ENCODE data around the gene ZBTB38.

The ZBTB38 gene

GRCh38 chr3:141401573-141402475 lies 33.5 kb downstream of the ZBTB38 start:
- TF ChIP-seq, protein P1, sequence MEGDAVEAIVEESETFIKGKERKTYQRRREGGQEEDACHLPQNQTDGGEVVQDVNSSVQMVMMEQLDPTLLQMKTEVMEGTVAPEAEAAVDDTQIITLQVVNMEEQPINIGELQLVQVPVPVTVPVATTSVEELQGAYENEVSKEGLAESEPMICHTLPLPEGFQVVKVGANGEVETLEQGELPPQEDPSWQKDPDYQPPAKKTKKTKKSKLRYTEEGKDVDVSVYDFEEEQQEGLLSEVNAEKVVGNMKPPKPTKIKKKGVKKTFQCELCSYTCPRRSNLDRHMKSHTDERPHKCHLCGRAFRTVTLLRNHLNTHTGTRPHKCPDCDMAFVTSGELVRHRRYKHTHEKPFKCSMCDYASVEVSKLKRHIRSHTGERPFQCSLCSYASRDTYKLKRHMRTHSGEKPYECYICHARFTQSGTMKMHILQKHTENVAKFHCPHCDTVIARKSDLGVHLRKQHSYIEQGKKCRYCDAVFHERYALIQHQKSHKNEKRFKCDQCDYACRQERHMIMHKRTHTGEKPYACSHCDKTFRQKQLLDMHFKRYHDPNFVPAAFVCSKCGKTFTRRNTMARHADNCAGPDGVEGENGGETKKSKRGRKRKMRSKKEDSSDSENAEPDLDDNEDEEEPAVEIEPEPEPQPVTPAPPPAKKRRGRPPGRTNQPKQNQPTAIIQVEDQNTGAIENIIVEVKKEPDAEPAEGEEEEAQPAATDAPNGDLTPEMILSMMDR (IDR thresholded peaks at IDR 0.05) = no peak
- 0 out of 2 replicates have a peak, but pooled peaks have one; percentile 45 for TF ChIP-seq ZFX (IDR thresholded peaks at IDR 0.05; ENCODE audit: borderline replicate concordance)
- peak overlapping the region; percentile 70 for H3K27ac ChIP-seq

DNA sequence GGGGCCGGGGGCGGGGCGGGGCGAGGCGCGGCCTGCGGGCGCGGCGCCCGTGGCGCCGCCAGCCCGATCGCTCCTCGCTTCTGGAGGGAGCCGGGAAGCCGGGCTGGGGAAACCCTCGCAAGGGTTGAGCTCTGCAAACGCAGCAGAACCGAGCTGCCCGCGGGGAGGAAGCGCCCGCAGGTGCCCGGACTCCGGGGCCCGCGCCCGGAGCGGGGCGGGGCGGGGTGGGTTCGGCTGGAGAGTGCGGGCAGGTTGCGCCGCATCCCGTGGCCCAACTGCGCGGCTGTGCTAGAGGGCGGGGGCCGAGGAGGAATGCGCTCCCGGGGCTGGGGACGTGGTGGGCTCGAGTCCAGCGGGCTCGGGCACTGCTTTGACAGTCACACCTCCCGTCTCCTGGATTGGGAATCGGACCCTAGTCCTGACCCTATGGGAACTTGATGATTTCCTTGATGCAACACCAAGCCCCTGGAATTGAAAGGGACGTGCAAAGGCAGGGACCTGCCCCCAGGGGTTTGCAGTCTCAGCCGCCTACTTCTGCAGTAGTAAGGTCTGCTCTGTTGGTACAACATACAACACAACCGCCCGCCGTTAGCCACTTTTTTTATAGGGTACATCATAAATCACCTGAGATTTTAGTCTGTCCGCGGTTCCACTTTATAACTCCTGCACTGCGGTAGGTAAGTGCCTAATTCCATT lies 34.3 kb downstream of the ZBTB38 start:
- TF ChIP-seq, protein P1 (IDR thresholded peaks at IDR 0.05) = no peak
- TF ChIP-seq ZFX (IDR thresholded peaks at IDR 0.05; ENCODE audit: borderline replicate concordance) = no peak
- H3K27ac ChIP-seq = peak overlapping the region; percentile 70

DNA sequence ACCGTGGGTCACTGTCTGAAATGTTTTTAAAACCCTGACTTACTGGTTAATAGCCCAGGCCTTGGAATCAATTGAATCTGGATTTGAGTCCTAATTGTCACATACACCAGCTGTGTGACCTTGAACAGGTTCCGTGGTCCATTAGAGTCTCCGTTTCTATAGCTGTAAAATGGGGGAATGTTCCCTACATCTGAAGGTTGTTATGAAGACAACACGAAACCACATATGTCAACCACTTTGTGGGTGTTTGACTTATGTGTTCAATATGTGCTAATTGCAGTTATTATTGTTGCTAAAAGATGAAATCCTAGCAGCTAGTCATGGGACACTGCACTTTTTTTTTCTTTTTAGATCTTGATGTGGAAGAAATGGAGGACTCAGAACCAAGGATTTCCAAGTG lies 35.3 kb downstream of the ZBTB38 start:
- TF ChIP-seq ZFX (IDR thresholded peaks at IDR 0.05; ENCODE audit: borderline replicate concordance) = no peak
- TF ChIP-seq, protein P1 (IDR thresholded peaks at IDR 0.05) = no peak
- no peak overlapping the region for H3K27ac ChIP-seq

GRCh38 chr3:141405025-141405424 lies 36.7 kb downstream of the ZBTB38 start:
- no peak for TF ChIP-seq ZFX (IDR thresholded peaks at IDR 0.05; ENCODE audit: borderline replicate concordance)
- TF ChIP-seq, protein P1 (IDR thresholded peaks at IDR 0.05) = no peak
- H3K27ac ChIP-seq = no peak overlapping the region

DNA sequence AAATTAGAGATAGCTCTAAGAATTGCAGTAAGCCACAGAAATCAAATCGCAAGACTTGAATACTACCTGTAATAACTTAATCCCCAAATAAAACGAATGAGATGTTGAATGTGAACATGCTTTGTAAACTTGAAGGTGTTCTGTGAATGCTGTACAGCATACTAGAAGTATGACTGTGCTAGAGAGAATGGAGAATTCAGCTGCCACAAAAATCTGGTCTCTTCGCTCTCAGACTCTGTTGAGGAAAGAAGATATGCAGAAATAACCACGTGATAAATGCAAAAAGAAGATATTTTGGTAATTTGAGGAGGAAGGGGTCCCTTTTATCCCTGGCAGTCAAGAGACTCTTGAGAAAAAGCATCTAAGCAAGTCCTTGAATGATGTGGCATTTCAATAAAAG lies 37.3 kb downstream of the ZBTB38 start:
- no peak overlapping the region for H3K27ac ChIP-seq
- no peak for TF ChIP-seq ZFX (IDR thresholded peaks at IDR 0.05; ENCODE audit: borderline replicate concordance)
- TF ChIP-seq, protein P1 (IDR thresholded peaks at IDR 0.05) = no peak

- TF ChIP-seq, protein P1 (IDR thresholded peaks at IDR 0.05) = no peak
- no peak for TF ChIP-seq ZFX (IDR thresholded peaks at IDR 0.05; ENCODE audit: borderline replicate concordance)
- H3K27ac ChIP-seq = no peak overlapping the region
Observed at GRCh38 chr3:141406265-141406664, 38.0 kb downstream of the ZBTB38 start.

GRCh38 chr3:141407047-141407446 lies 38.7 kb downstream of the ZBTB38 start:
- no peak for TF ChIP-seq ZFX (IDR thresholded peaks at IDR 0.05; ENCODE audit: borderline replicate concordance)
- TF ChIP-seq, protein P1 (IDR thresholded peaks at IDR 0.05) = no peak
- no peak overlapping the region for H3K27ac ChIP-seq

Data from 22Rv1 (cell line).